Measurements from ENCODE around the gene COASY. TPM values are rescaled to one million over a fixed set of nuclear protein-coding genes. Genes with fewer than 3 reads are reported as not detected.

The COASY gene
- total RNA-seq, 2 experiments from 2014 or later = 42.9 to 123 TPM

GRCh38 chr17:42586514-42587230 lies 24.7 kb downstream of the COASY start:
- H3K79me2 ChIP-seq (ENCODE audit: insufficient read depth, low read depth, low read length) = no peaks in the 10 kb centered on the region
- peak overlapping the region; percentile 18; the same call in 1 of the 2 replicates for H2AFZ ChIP-seq (ENCODE audit: low read length)
- H3K4me1 ChIP-seq (ENCODE audit: insufficient read depth, low read length, poor library complexity, severe bottlenecking) = peaks cover 39% of the 10 kb centered on the region
- no TSS peak for BruUV-seq (replicated peaks)
- H3K9me3 ChIP-seq (ENCODE audit: low read length) = no peaks in the 10 kb centered on the region
- intact Hi-C loops (cut with micrococcal nuclease; ENCODE audit: unreplicated experiment) = no loop called here
- no peaks in the 10 kb centered on the region for H3K9me2 ChIP-seq (ENCODE audit: insufficient read depth, low read length)
- peaks cover 91% of the 10 kb centered on the region for H3K36me3 ChIP-seq (ENCODE audit: insufficient read depth, low read length)
- H3K4me2 ChIP-seq (ENCODE audit: low read length) = peak overlapping the region; percentile 59
- POLR2A ChIA-PET = interaction anchor here (0.7 to 5.0 kb wide), 5 partner anchors 8 to 90 kb away, joined by 3 to 44 read pairs (median 3); partner anchors contain the start of gene PSMC3IP
- H3K4me3 ChIP-seq (ENCODE audit: low read depth, low read length, poor library complexity, severe bottlenecking) = peak overlapping the region; percentile 21
- peak overlapping the region; percentile 89 for H3K27ac ChIP-seq (ENCODE audit: low read depth, low read length, poor library complexity, severe bottlenecking)
- peak; percentile 67 for DNase-seq (ENCODE audit: low spot score)
- no peaks in the 10 kb centered on the region; the same call in 1 of the 2 replicates for H4K20me1 ChIP-seq (ENCODE audit: insufficient read depth, low read length)
- TF ChIP-seq CTCF (conservative IDR thresholded peaks at IDR 0.05; ENCODE audit: low read length) = no peak
- TF ChIP-seq EZH2phosphoT487 (IDR thresholded peaks at IDR 0.05; ENCODE audit: borderline replicate concordance, low read depth, low read length) = no peak
- CTCF ChIA-PET (ENCODE audit: unreplicated experiment) = interaction anchor here (1.1 to 1.9 kb wide), 3 partner anchors 8 to 19 kb away, joined by 3 to 5 read pairs (median 5); no protein-coding TSS in a partner anchor

- H3K36me3 ChIP-seq (ENCODE audit: insufficient read depth, low read length) = peaks cover 72% of the 10 kb centered on the region
- BruUV-seq (replicated peaks) = no TSS peak
Measured at GRCh38 chr17:42590886-42591285, 28.9 kb downstream of the COASY start.

More at GRCh38 chr17:42590886-42591285, 28.9 kb downstream of the COASY start:
- no peaks in the 10 kb centered on the region; the same call in 1 of the 2 replicates for H4K20me1 ChIP-seq (ENCODE audit: insufficient read depth, low read length)
- DNase-seq (ENCODE audit: low spot score) = no peak
- H3K4me3 ChIP-seq (ENCODE audit: low read depth, low read length, poor library complexity, severe bottlenecking) = no peak overlapping the region
- H2AFZ ChIP-seq (ENCODE audit: low read length) = no peak overlapping the region
- H3K4me1 ChIP-seq (ENCODE audit: insufficient read depth, low read length, poor library complexity, severe bottlenecking) = peaks cover 31% of the 10 kb centered on the region
- CTCF ChIA-PET (ENCODE audit: unreplicated experiment) = interaction anchor here (0.6 kb wide), 1 partner anchor 697 kb away, joined by 4 read pairs; no protein-coding TSS in a partner anchor
- H3K27ac ChIP-seq (ENCODE audit: low read depth, low read length, poor library complexity, severe bottlenecking) = no peak overlapping the region
- H3K9me2 ChIP-seq (ENCODE audit: insufficient read depth, low read length) = no peaks in the 10 kb centered on the region
- TF ChIP-seq CTCF (conservative IDR thresholded peaks at IDR 0.05; ENCODE audit: low read length) (no peak), EZH2phosphoT487 (IDR thresholded peaks at IDR 0.05; ENCODE audit: borderline replicate concordance, low read depth, low read length) (no peak)
- H3K79me2 ChIP-seq (ENCODE audit: insufficient read depth, low read depth, low read length) = peaks cover 4% of the 10 kb centered on the region; the same call in 1 of the 2 replicates
- no peak overlapping the region for H3K4me2 ChIP-seq (ENCODE audit: low read length)
- no peaks in the 10 kb centered on the region for H3K9me3 ChIP-seq (ENCODE audit: low read length)
- intact Hi-C loops (cut with micrococcal nuclease; ENCODE audit: unreplicated experiment) = no loop called here
- POLR2A ChIA-PET = interaction anchor here (1.4 kb wide), 1 partner anchor 14 kb away, joined by 3 read pairs; no protein-coding TSS in a partner anchor
